ENCODE results near the gene MAGEB16.

The MAGEB16 gene

GRCh38 chrX:35798042-35798441 is at the start of gene MAGEB16:
MAGEB16 (plus strand) TSS chrX:35798342; CDS start chrX:35802197, 3,855 bp downstream.
- no peak for DNase-seq (ENCODE audit: low spot score)

GRCh38 chrX:35773958-35774564 is 24.1 kb upstream of the MAGEB16 start:
- no peak for DNase-seq (ENCODE audit: low spot score)

GRCh38 chrX:35785075-35785474 is 13.1 kb upstream of the MAGEB16 start:
- DNase-seq (ENCODE audit: low spot score) = no peak

- no peak for DNase-seq (ENCODE audit: low spot score)
Measured at GRCh38 chrX:35786271-35786670, 11.9 kb upstream of the MAGEB16 start.

- no peak for DNase-seq (ENCODE audit: low spot score)
Measured at GRCh38 chrX:35787867-35788266, 10.3 kb upstream of the MAGEB16 start.

GRCh38 chrX:35800474-35800873 is 2.3 kb downstream of the MAGEB16 start:
- DNase-seq (ENCODE audit: low spot score) = no peak

GRCh38 chrX:35809781-35810180 is 11.6 kb downstream of the MAGEB16 start:
- no peak for DNase-seq (ENCODE audit: low spot score)

GRCh38 chrX:35819241-35819640 is 21.1 kb downstream of the MAGEB16 start:
- DNase-seq (ENCODE audit: low spot score) = no peak

GRCh38 chrX:35826503-35826902 is 28.4 kb downstream of the MAGEB16 start:
- DNase-seq (ENCODE audit: low spot score) = no peak

GRCh38 chrX:35829501-35829900 is 31.4 kb downstream of the MAGEB16 start:
- DNase-seq (ENCODE audit: low spot score) = no peak

- no peak for DNase-seq (ENCODE audit: low spot score)
Measured at GRCh38 chrX:35841872-35842271, 43.7 kb downstream of the MAGEB16 start.

- no peak for DNase-seq (ENCODE audit: low spot score)
Measured at GRCh38 chrX:35842674-35843073, 44.5 kb downstream of the MAGEB16 start.

GRCh38 chrX:35847736-35848135 is 49.6 kb downstream of the MAGEB16 start:
- no peak for DNase-seq (ENCODE audit: low spot score)

Data from germinal center (tissue), 1 donor.